Parathyroid adenoma (tissue), 2 donors: ENCODE results near the gene TGFBR2.

Experiments used
- H2AFZ ChIP-seq: fragments of 300-600 bp; sonication (generic); one replicate; pipeline ENCODE4 v1.7.0; 2017; ENCODE audit warnings: antibody characterized with exemption, mild to moderate bottlenecking
- H3K27ac ChIP-seq: fragments of 300-600 bp; sonication (generic); one replicate; pipeline ENCODE4 v1.7.0; 2017
- H3K27me3 ChIP-seq: fragments of 300-600 bp; sonication (generic); one replicate; pipeline ENCODE4 v1.7.0; 2017; ENCODE audit warnings: low read length; ENCODE audit not compliant: control insufficient read depth, insufficient read depth
- H3K36me3 ChIP-seq: fragments of 300-600 bp; sonication (generic); one replicate; pipeline ENCODE4 v1.7.0; 2017; ENCODE audit warnings: low read length; ENCODE audit not compliant: control insufficient read depth, insufficient read depth
- H3K4me1 ChIP-seq: fragments of 300-600 bp; sonication (generic); one replicate; pipeline ENCODE4 v1.7.0; 2017; ENCODE audit warnings: control low read depth
- H3K4me2 ChIP-seq: fragments of 300-600 bp; sonication (generic); one replicate; pipeline ENCODE4 v1.7.0; 2017; ENCODE audit warnings: low read length
- H3K4me3 ChIP-seq: fragments of 300-600 bp; sonication (generic); one replicate; pipeline ENCODE4 v1.7.0; 2017; ENCODE audit warnings: low read depth, low read length
- H3K79me2 ChIP-seq: fragments of 300-600 bp; sonication (generic); one replicate; pipeline ENCODE4 v1.7.0; 2017; ENCODE audit warnings: control low read depth
- H3K9ac ChIP-seq: fragments of 300-600 bp; sonication (generic); one replicate; pipeline ENCODE4 v1.7.0; 2017; ENCODE audit warnings: mild to moderate bottlenecking
- H3K9me3 ChIP-seq: fragments of 300-600 bp; sonication (generic); one replicate; pipeline ENCODE4 v1.7.0; 2017; ENCODE audit warnings: low read length; ENCODE audit not compliant: control insufficient read depth
- CTCF ChIP-seq: fragments of 300-600 bp; sonication (generic); IDR thresholded peaks from one replicate; pipeline ENCODE4 v1.7.0; 2017; ENCODE audit warnings: antibody characterized with exemption, mild to moderate bottlenecking
- donor health status: primary hyperparathyroidism.

Gene TGFBR2

GRCh38 chr3:30671527-30672286, 65.3 kb downstream of the TGFBR2 start:
- H3K27me3 ChIP-seq, result no peaks in the 10 kb centered on the region
- H3K4me1 ChIP-seq, result no peaks in the 10 kb centered on the region
- no peak overlapping the region for H2AFZ ChIP-seq
- H3K4me2 ChIP-seq, result no peak overlapping the region
- H3K27ac ChIP-seq, result no peak overlapping the region
- no peak overlapping the region for H3K4me3 ChIP-seq
- no peaks in the 10 kb centered on the region for H3K9me3 ChIP-seq
- H3K79me2 ChIP-seq, result no peaks in the 10 kb centered on the region
- TF ChIP-seq CTCF, result no peak
- H3K36me3 ChIP-seq, result no peaks in the 10 kb centered on the region
- H3K9ac ChIP-seq, result no peak overlapping the region

GRCh38 chr3:30672287-30672735, 65.9 kb downstream of the TGFBR2 start:
- Histone ChIP-seq H2AFZ (no peak overlapping the region), H3K9ac (no peak overlapping the region), H3K27me3 (no peaks in the 10 kb centered on the region), H3K4me2 (no peak overlapping the region), H3K27ac (no peak overlapping the region), H3K79me2 (no peaks in the 10 kb centered on the region), H3K36me3 (no peaks in the 10 kb centered on the region), H3K4me1 (no peaks in the 10 kb centered on the region), H3K9me3 (no peaks in the 10 kb centered on the region), H3K4me3 (no peak overlapping the region)
- TF ChIP-seq CTCF, result no peak

- no peak overlapping the region for H3K27ac ChIP-seq
- no peak overlapping the region for H3K9ac ChIP-seq
- no peaks in the 10 kb centered on the region for H3K4me1 ChIP-seq
- no peaks in the 10 kb centered on the region for H3K79me2 ChIP-seq
- H2AFZ ChIP-seq, result no peak overlapping the region
- no peaks in the 10 kb centered on the region for H3K36me3 ChIP-seq
- TF ChIP-seq CTCF, result no peak
- no peak overlapping the region for H3K4me3 ChIP-seq
- no peak overlapping the region for H3K4me2 ChIP-seq
- H3K27me3 ChIP-seq, result no peaks in the 10 kb centered on the region
- no peaks in the 10 kb centered on the region for H3K9me3 ChIP-seq
These were observed 66.6 kb downstream of the TGFBR2 start for GRCh38 chr3:30672959-30673358.

GRCh38 chr3:30673425-30674341, 67.3 kb downstream of the TGFBR2 start:
- H3K9ac ChIP-seq, result no peak overlapping the region
- no peak overlapping the region for H2AFZ ChIP-seq
- H3K27me3 ChIP-seq, result no peaks in the 10 kb centered on the region
- no peaks in the 10 kb centered on the region for H3K79me2 ChIP-seq
- H3K4me3 ChIP-seq, result no peak overlapping the region
- H3K4me2 ChIP-seq, result no peak overlapping the region
- no peaks in the 10 kb centered on the region for H3K4me1 ChIP-seq
- no peak for TF ChIP-seq CTCF
- no peaks in the 10 kb centered on the region for H3K9me3 ChIP-seq
- no peak overlapping the region for H3K27ac ChIP-seq
- no peaks in the 10 kb centered on the region for H3K36me3 ChIP-seq
